H4 (cell line): Measurements from ENCODE around the gene RAI14. TPM values are rescaled to one million over a fixed set of nuclear protein-coding genes. Genes with fewer than 3 reads are reported as not detected.
A peak's percentile ranks its signal among the peaks of the same experiment; 100 is the strongest.

Source experiments
- DNase-seq: peaks from one replicate; pipeline ENCODE4 v3.0.0-alpha.2; 2015; ENCODE audit warnings: low spot score
- total RNA-seq: library from RNA; depleted of rRNA; stranded (reverse); fragments of >200 nt; shearing (Covaris generic); gene quantifications from 2 replicates; pipeline ENCODE4 v1.2.3, GENCODE V29; 2014

Gene RAI14
- total RNA-seq, 1 experiment from 2014 or later, result 27.5 TPM

DNA sequence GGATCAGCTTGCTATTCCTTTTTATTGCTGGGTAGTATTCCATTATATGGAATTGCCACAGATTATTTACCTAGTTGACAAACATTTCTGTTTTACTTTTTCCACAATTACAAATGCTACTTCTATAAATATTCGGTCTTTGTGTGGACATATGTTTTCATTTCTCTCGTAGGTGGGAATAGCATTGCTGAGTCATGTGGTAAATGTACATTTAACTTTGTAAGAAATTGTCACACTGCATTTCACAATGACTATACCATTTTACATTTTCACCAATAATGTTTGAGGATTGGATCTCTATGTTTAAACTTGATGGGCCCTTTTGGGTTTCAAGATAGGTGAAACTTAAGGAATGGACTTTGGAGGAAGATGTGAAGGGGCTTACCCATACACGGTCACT, 19.7 kb downstream of the RAI14 start:
- no peak for DNase-seq

DNA sequence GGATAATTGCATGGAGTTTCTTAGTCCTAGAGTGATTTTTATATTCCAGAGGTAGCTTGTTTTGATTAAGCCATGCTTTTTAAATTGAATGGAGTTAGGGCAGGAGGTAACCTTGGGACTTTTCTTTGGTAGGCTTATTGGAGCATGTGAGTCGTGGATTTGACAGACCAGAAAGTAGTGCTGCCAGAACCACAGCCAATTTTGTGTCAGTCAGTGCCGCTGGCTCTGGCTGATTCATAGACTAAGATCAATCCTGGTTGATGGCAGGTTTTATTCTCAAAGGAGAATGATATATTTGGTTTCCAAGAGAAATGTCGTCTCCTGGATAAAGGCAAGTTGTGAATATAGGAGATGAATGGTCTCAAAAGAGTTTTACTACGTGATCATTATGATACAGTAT, 20.3 kb downstream of the RAI14 start:
- no peak for DNase-seq

DNA sequence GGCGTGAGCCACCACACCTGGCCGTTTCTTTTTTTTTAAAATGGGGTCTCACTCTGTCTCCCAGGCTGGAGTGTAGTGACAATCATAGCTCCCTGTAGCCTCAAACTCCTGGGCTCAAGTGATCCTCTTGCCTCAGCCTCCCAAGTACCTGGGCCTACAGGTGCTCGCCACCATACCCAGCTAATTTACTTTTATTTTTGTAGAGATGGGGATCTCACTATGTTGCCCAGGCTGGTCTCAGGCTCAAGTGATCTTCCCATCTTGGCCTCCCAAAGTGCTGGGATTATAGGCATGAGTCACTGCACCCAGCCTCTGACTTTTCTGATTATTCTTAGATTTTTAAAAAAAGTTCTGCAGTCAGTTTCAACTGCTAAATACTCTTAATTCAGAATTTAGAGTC, 21.3 kb downstream of the RAI14 start:
- no peak for DNase-seq

DNA sequence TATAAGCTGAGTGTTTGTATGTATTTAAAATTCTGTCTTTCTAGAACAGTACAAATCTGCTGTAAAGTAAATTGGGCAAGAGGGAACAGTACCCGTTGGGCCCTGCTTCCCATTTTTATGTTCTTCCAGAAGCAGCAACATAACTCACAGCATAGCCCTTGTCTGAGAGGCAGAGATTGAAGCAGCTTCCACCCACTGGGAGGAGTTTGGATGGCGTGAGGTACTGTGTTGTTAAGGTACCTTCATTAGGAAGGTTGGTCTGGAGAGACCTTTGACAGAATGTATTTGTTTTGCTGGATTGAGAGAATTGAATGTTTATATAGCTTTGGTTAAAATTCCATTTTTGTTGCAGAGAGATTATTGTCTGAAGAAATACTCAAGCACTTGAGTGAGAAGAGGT, 24.8 kb downstream of the RAI14 start:
- DNase-seq, result no peak

DNA sequence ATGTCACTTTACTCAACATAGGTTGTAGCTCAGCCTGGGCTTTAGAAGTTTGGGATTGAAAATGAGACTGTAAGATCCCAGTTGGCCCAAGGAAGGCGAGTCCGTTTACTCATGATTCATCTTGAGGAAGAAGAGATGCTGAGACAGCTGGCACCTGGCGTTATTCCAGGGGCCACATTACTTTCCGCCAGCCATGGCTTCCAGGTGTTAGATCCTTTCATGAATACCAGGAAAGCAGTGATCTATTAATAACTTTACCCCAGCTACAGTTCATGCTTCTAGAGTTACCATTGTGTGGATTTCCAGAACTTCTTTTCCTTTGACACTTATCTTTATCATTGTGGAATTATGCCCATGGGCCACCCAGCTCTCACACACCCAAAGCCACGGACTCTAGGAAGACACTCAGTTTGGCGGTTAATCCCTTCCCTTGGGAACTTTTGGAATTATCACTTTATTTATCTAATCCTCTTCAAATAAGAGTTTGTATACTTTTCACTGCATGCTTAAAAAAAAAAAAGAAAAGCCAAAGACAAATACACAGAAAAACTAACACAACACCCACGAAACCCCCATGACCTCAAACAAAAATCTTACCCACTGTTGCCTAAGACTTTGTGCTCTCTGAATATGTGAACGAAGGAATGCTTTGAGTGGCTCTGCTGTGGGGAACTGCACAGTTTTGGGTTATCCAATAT, 26.9 kb downstream of the RAI14 start:
- peak; percentile 59 for DNase-seq

DNA sequence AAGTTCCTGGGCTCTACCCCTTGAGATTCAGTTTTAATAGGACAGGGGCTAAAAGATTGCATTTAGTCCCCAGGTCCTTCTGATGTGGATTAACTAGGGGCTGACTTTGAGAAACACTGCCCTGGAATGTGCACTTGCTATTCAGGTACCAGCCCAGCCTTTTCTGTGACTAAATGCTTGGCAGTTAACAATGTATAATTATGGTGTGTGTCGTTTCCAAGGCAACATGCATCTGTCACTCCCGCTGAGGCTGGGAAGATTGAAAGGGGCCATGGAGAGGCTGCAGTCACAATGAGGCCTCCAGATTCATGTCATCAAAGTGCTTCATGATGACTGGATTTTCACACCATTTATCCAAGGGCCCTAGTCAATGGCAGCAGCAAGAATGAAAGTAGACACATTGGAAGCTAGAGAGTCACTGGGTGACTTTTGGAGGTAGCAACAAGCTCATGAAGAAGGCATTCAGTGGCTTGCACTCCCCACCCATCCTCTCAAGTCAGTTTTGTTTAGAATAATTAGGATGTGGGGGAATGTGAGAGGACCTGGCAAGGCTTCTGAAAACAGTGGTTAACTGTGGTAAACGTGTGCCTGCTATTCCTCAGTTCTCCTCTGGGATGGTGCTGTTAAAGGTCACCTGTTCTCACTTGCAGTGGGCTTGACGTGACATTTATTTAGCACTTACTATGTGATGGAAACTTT, 28.3 kb downstream of the RAI14 start:
- DNase-seq, result peak; percentile 83

DNA sequence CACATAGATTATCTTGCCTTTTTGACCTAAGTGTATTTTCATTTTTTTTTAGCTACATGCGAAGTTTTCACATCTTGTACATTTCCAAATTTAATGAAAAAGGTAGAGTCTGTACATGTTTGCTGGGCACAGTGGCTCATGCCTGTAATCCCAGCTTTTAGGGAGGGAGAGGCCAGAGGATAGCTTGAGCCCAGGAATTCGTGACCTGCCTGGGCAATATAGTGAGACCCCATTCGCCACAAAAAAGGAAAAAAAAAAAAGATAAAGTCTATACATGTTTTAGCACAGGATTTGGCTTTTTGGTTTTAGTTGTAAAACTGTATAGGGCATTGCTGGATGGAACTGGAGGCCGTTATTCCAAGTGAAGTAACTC, 28.8 kb downstream of the RAI14 start:
- no peak for DNase-seq

- DNase-seq, result no peak
Measured at GRCh38 chr5:34685485-34686165, 29.5 kb downstream of the RAI14 start.

- DNase-seq, result peak; percentile 97
Measured at GRCh38 chr5:34686762-34687268, 30.7 kb downstream of the RAI14 start.

GRCh38 chr5:34687269-34688011, 31.3 kb downstream of the RAI14 start:
- DNase-seq, result peak; percentile 34

GRCh38 chr5:34688015-34688810, 32.1 kb downstream of the RAI14 start:
- DNase-seq, result no peak

DNA sequence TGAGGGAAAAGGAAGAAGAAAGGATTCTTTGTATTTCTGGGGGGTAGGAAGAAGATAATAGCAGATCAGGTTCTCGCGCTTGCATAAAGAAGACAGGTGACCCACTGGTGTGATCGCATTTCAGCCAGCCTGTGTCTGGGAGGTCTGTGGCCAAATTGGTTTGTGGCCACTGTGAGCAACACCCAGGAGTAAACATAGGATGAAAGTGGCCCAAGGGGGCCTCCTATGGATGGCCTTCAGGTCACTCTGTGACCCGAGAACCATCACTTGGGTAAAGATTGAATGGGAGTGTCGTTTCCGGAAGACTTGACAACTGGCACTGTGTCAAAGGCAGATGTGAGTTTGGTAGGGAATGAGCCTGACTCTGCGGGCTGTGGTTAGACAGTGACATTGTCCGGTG, 34.2 kb downstream of the RAI14 start:
- DNase-seq, result no peak

GRCh38 chr5:34690898-34691297, 34.8 kb downstream of the RAI14 start:
- DNase-seq, result no peak

DNA sequence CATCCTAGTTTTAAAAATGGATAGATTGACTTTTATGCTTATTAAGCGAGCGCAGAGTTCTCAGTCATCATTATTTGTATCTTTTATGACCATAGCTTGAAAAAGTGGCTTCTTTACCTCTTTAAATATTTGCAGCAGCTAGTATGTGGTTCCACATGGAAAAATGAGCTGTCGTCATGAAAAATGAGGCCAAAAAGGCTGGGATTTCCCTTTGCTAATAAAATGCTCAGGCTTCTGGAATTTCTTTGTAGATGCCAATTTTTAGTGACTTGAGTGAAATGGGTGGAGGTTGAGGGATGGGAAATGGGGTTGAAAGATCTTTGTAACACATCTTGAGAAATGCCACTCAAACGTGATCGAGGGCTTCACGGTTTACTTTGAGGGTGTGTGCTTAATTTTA, 35.2 kb downstream of the RAI14 start:
- DNase-seq, result no peak

- DNase-seq, result no peak
Measured at GRCh38 chr5:34692786-34693185, 36.7 kb downstream of the RAI14 start.

DNA sequence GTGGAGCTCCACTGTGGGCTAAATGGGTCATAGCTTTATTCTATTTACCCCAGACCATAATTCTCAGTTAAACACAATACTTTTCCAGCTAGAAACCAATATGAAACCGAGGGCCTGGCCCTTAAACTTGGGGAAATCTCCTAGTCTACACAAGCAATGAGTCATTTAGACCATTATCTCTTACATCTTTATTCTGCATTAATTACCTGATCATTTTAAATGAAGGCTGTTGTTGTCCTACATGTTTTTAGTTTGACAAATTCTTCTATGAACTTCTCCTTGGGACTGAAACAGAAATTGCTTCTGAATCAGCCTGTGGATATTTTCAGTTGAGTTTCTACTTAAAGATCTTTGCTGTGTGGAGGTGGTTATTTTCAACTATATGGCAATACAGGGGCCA, 37.9 kb downstream of the RAI14 start:
- DNase-seq, result no peak

DNA sequence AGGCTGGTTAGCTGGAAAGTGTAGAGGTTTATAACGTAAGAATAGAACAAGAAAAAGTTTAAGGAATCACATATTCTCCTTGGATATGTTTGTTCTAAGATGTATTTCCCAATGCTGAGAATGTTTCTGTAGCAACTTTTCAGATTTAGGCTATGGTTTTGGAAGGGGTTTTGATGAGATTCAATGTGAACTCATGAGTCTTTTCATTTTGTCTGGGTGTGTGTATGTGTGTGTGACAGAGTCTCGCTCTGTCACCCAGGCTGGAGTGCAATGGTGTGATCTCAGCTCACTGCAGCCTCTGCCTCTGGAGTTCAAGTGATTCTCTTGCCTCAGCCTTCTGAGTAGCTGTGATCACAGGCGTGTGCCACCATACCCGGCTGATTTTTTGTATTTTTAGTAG, 38.6 kb downstream of the RAI14 start:
- no peak for DNase-seq

GRCh38 chr5:34695275-34696027, 39.3 kb downstream of the RAI14 start:
- DNase-seq, result peak; percentile 23

DNA sequence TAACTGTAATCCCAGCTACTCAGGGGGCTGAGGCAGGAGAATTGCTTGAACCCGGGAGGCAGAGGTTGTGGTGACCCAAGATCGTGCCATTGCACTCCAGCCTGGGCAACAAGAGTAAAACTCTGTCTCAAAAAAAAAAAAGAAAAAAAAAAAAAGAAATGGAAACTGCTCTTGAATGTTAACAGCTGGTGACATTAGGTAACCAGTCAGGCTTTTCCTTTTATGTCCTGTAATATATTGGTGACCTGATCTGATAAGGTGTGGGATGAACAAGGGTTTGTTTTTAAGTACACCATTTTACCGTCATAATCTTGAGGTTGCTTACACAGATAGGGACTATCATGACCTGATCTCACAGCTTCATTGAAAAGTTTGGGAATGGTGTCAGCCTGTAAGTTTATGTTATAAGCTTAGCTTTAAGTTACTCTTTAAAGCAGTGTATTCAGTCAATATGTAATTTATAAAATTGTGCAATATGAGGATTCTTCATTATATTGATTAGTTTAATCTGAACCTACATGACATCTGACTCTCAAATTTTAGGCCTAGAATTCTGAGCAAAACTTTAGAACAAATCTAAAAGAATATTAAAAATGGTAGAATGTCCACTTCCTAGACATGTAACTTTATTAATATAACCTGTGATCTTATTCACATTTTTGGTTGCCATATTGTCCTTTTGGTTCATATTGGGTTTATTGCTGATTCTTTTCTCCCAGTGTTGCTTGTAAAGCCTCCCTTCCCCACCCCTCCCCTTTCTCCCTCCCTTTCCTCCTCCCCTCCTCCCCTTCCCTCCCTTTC, 41.4 kb downstream of the RAI14 start:
- no peak for DNase-seq

DNA sequence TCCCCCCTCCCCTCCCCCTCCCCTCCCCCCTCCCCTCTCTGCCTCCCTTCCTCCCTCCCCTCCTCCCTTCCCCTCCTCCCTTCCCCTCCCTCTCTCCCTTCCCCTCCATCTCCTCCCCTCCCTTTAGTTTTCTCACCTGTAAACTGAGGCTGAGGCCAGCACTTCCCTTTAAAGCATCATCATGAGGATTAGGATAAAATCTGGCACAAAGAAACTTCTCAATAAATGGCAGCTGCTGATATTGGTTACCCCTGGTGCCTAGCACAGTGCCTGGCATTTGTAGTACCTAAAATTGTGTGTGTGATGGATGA, 41.9 kb downstream of the RAI14 start:
- DNase-seq, result no peak
